HepG2 (cell line): ENCODE results near the gene SLC25A38. TPM values are rescaled to one million over a fixed set of nuclear protein-coding genes. Genes with fewer than 3 reads are reported as not detected.
A peak's percentile ranks its signal among the peaks of the same experiment; 100 is the strongest.

Experiments used
- EP300 ChIP-seq, 3 experiments: sonication (generic) in 1 of 3; formaldehyde crosslinking in 1 of 3; IDR thresholded peaks; 2 replicates each; pipeline versions ENCODE4 v1.5.1 to v1.6.1; 2011 to 2020; ENCODE audit warnings: low read depth in 2 of 3, low read length in 2 of 3, borderline replicate concordance in 1 of 3, improper control_type of control experiment in 1 of 3, mild to moderate bottlenecking in 1 of 3, missing genetic modification reagents in 1 of 3, moderate library complexity in 1 of 3
- GATAD2A ChIP-seq: IDR thresholded peaks from 2 replicates; pipeline ENCODE4 v1.6.1; 2016
- HNF4A ChIP-seq: sonication (generic); formaldehyde crosslinking; IDR thresholded peaks from 2 replicates; pipeline ENCODE4 v1.4.0; 2020; ENCODE audit warnings: missing genetic modification reagents
- TBP ChIP-seq: sonication (generic); formaldehyde crosslinking; IDR thresholded peaks from 2 replicates; pipeline ENCODE4 v1.5.0; 2020; ENCODE audit warnings: missing genetic modification reagents
- ZNF337 ChIP-seq: sonication (generic); formaldehyde crosslinking; IDR thresholded peaks from 2 replicates; pipeline ENCODE4 v1.5.1; 2020; ENCODE audit warnings: missing genetic modification reagents, low read depth, mild to moderate bottlenecking, borderline replicate concordance
- ZNF362 ChIP-seq: sonication (generic); formaldehyde crosslinking; IDR thresholded peaks from 2 replicates; pipeline ENCODE4 v1.4.0; 2020; ENCODE audit warnings: missing genetic modification reagents, mild to moderate bottlenecking, borderline replicate concordance
- ZNF761 ChIP-seq: sonication (generic); formaldehyde crosslinking; conservative IDR thresholded peaks from 2 replicates; pipeline ENCODE4 v1.4.0; 2020; ENCODE audit warnings: mild to moderate bottlenecking, missing genetic modification reagents
- ZNF770 ChIP-seq: sonication (generic); formaldehyde crosslinking; IDR thresholded peaks from 2 replicates; pipeline ENCODE4 v1.5.0; 2020; ENCODE audit warnings: mild to moderate bottlenecking, missing genetic modification reagents
- ZSCAN21 ChIP-seq: sonication (generic); formaldehyde crosslinking; IDR thresholded peaks from 2 replicates; pipeline ENCODE4 v1.8.0; 2022; ENCODE audit warnings: mild to moderate bottlenecking, missing genetic modification reagents, moderate library complexity, borderline replicate concordance
- polyA plus RNA-seq, 8 experiments: library from polyadenylated mRNA; depleted of rRNA in 3 of 8; stranded (reverse) in 7 of 8; unstranded in 1 of 8; fragments of >200 nt; fragmentation: Illumina TruSeq in 4 of 8; extraction: Trizol in 4 of 8; gene quantifications; 2 replicates each; pipeline versions ENCODE4 v1.2.1 to v1.2.3, GENCODE V29; 2011 to 2016; ENCODE audit warnings: low read depth in 4 of 8, missing spikeins in 1 of 8, mixed read lengths in 1 of 8; ENCODE audit not compliant: insufficient read depth in 1 of 8
- total RNA-seq, 5 experiments: library from RNA; depleted of rRNA; stranded (reverse); fragments of >200 nt; fragmentation: Illumina TruSeq; extraction: Trizol; gene quantifications; 2 replicates each; pipeline ENCODE4 v1.2.3, GENCODE V29; 2016; ENCODE audit warnings: low read depth in 1 of 5

The SLC25A38 gene
- total and polyA plus RNA-seq, 2 of the 13 experiments (the other 11 are each of a cell fraction or from before 2014, with no cell fraction given): 32.5 to 35.4 TPM

GRCh38 chr3:39378957-39379777 lies 4.0 kb upstream of the SLC25A38 start (continued):
- TF ChIP-seq EP300 (IDR thresholded peaks at IDR 0.05; ENCODE audit: low read depth in 2 of 2, low read length in 2 of 2): peak in 1 of 2 experiments; percentile 38; a peak in 1 of 4 replicates
- TF ChIP-seq EP300 (CRISPR knock-in tag; IDR thresholded peaks at IDR 0.05; ENCODE audit: borderline replicate concordance): no peak
- TF ChIP-seq ZNF362 (CRISPR knock-in tag): no peak
- TF ChIP-seq GATAD2A: peak; percentile 30; the same call in 1 of the 2 replicates
- TF ChIP-seq ZNF770 (CRISPR knock-in tag): peak; percentile 71
- TF ChIP-seq ZNF761 (CRISPR knock-in tag): no peak
- TF ChIP-seq ZSCAN21 (CRISPR knock-in tag): no peak
- TF ChIP-seq ZNF337 (CRISPR knock-in tag): no peak
- TF ChIP-seq HNF4A (CRISPR knock-in tag): peak; percentile 66
- no peak for TF ChIP-seq TBP (CRISPR knock-in tag)
